GM12878 (cell line): ENCODE measurements around the gene GPAT3. TPM values are rescaled to one million over a fixed set of nuclear protein-coding genes. Genes with fewer than 3 reads are reported as not detected.

Experiments used
- ATAC-seq: fragments of 200-7000 bp; cut with Tn5 transposase; 3 replicates; pipeline ENCODE4 v1.9.1; 2020; ENCODE audit warnings: mild to moderate bottlenecking, moderate library complexity
- BruUV-seq: library from RNA; stranded (reverse); fragments of 400-500 nt; replicated peaks from 2 replicates; lab custom pipeline; 2021; lab: Mats Ljungman, UMichigan
- CTCF ChIA-PET: fragments of 300-600 bp; sonication (Branson Sonifier 250); formaldehyde crosslinking; extraction: SDS; loops from one replicate; lab custom pipeline; 2021; ENCODE audit warnings: inconsistent platforms; lab: Yijun Ruan, JAX
- POLR2A ChIA-PET: fragments of 350-600 bp; formaldehyde crosslinking; extraction: SDS; loops from one replicate; lab custom pipeline; 2021; ENCODE audit warnings: inconsistent platforms; lab: Charles Lee
- RAD21 ChIA-PET: fragments of 300-600 bp; sonication (Branson Sonifier 250); formaldehyde crosslinking; loops from one replicate; lab custom pipeline; 2023; ENCODE audit warnings: antibody characterized with exemption; ENCODE audit not compliant: unreplicated experiment; lab: Charles Lee
- SMC1A ChIA-PET: fragments of 300-600 bp; sonication (Branson Sonifier 250); formaldehyde crosslinking; loops from one replicate; lab custom pipeline; 2023; ENCODE audit not compliant: unreplicated experiment, uncharacterized antibody; lab: Charles Lee
- DNase-seq: peaks from one replicate; pipeline ENCODE4 v3.0.0-alpha.2; 2011; ENCODE audit warnings: low read depth, low spot score
- FAIRE-seq: peaks from 3 replicates; lab custom pipeline; 2011; peaks lifted over from hg19 to GRCh38; lab: Jason Lieb, UNC
- H2AFZ ChIP-seq: 2 replicates; pipeline ENCODE4 v1.6.0; 2011; ENCODE audit warnings: low read depth, low read length, control low read depth; ENCODE audit not compliant: control insufficient read depth
- H3K27ac ChIP-seq: 2 replicates; pipeline ENCODE4 v1.5.1; 2011; ENCODE audit warnings: control low read depth; ENCODE audit not compliant: control insufficient read depth, insufficient read depth
- H3K27me3 ChIP-seq, 2 experiments: replicated peaks in 1 of 2; 2 replicates each; pipeline versions ENCODE4 v1.6.0 to v1.6.1; 2011; ENCODE audit warnings: low read length in 1 of 2; ENCODE audit not compliant: control insufficient read depth in 2 of 2, insufficient read depth in 2 of 2
- H3K36me3 ChIP-seq, 2 experiments: 2 replicates each; pipeline ENCODE4 v1.5.1; 2011; ENCODE audit warnings: low read length in 1 of 2; ENCODE audit not compliant: control insufficient read depth in 2 of 2, insufficient read depth in 2 of 2
- H3K4me1 ChIP-seq: 2 replicates; pipeline ENCODE4 v1.6.1; 2011; ENCODE audit warnings: mild to moderate bottlenecking, low read length, moderate library complexity, mixed read lengths; ENCODE audit not compliant: control insufficient read depth, insufficient read depth
- H3K4me2 ChIP-seq: 2 replicates; pipeline ENCODE4 v1.6.0; 2011; ENCODE audit warnings: control low read depth; ENCODE audit not compliant: control insufficient read depth, insufficient read depth
- H3K4me3 ChIP-seq: fragments of 200-600 bp; sonication (generic); 2 replicates; pipeline ENCODE4 v1.5.1; 2016
- H3K79me2 ChIP-seq: 2 replicates; pipeline ENCODE4 v1.6.0; 2011; ENCODE audit warnings: low read length; ENCODE audit not compliant: control insufficient read depth, insufficient read depth
- H3K9ac ChIP-seq: 2 replicates; pipeline ENCODE4 v1.8.0; 2011; ENCODE audit warnings: low read length, control low read depth, mixed read lengths; ENCODE audit not compliant: control insufficient read depth, insufficient read depth
- H3K9me3 ChIP-seq: replicated peaks from 3 replicates; pipeline ENCODE4 v1.5.1; 2011; ENCODE audit warnings: mild to moderate bottlenecking, low read length; ENCODE audit not compliant: control insufficient read depth, insufficient read depth
- H4K20me1 ChIP-seq: 2 replicates; pipeline ENCODE4 v1.6.0; 2011; ENCODE audit not compliant: control insufficient read depth, insufficient read depth
- CEBPB ChIP-seq, 2 experiments: fragments of 150-350 bp in 1 of 2; IDR thresholded peaks; 2 replicates each; pipeline ENCODE4 v1.6.1; 2012 to 2014; ENCODE audit warnings: low read depth in 2 of 2, low read length in 2 of 2, borderline replicate concordance in 1 of 2, inconsistent platforms in 1 of 2
- MYC ChIP-seq: IDR thresholded peaks from 2 replicates; pipeline ENCODE4 v1.6.1; 2011; ENCODE audit warnings: mild to moderate bottlenecking, low read length, moderate library complexity, inconsistent platforms; ENCODE audit not compliant: insufficient read depth, insufficient replicate concordance, insufficient read length, severe bottlenecking
- NR2C2 ChIP-seq: IDR thresholded peaks from 2 replicates; pipeline ENCODE4 v1.6.1; 2011; ENCODE audit warnings: borderline replicate concordance, low read depth; ENCODE audit not compliant: control insufficient read depth, insufficient read length
- POLR2AphosphoS2 ChIP-seq: IDR thresholded peaks from 2 replicates; pipeline ENCODE4 v1.6.1; 2011; ENCODE audit warnings: low read depth, mild to moderate bottlenecking, low read length, improper control_type of control experiment, moderate library complexity
- SP1 ChIP-seq: IDR thresholded peaks from one replicate; pipeline ENCODE4 v1.6.1; 2011; ENCODE audit warnings: low read depth, low read length
- SPI1 ChIP-seq: IDR thresholded peaks from 2 replicates; pipeline ENCODE4 v1.6.1; 2011; ENCODE audit warnings: low read depth, mild to moderate bottlenecking, low read length, moderate library complexity, borderline replicate concordance; ENCODE audit not compliant: insufficient read depth
- SUZ12 ChIP-seq: fragments of 200-600 bp; sonication (generic); IDR thresholded peaks from one replicate; pipeline ENCODE4 v1.6.1; 2018; ENCODE audit warnings: antibody characterized with exemption, mild to moderate bottlenecking; ENCODE audit not compliant: unreplicated experiment
- TBL1XR1 ChIP-seq: IDR thresholded peaks from 2 replicates; pipeline ENCODE4 v1.6.1; 2012; ENCODE audit warnings: low read depth, low read length, improper control_type of control experiment
- TCF12 ChIP-seq: IDR thresholded peaks from 2 replicates; pipeline ENCODE4 v1.6.1; 2011; ENCODE audit warnings: low read depth, mild to moderate bottlenecking, low read length
- WGBS: methylation state at CpG from one replicate; pipeline ENCODE4 v1.1.6; 2016; ENCODE audit warnings: low lambda C conversion rate; ENCODE audit not compliant: insufficient replicate concordance, insufficient coverage; ENCODE audit errors: missing lambda C conversion rate; 5-methylcytosine and 5-hydroxymethylcytosine counted together
- in situ Hi-C: fragments of 300-500 bp; cut with MboI; formaldehyde crosslinking; loops from 9 replicates; pipeline ENCODE4 v1.14.3; 2018; ENCODE audit warnings: mixed read lengths
- intact Hi-C: fragments of 100-400 bp; cut with micrococcal nuclease; formaldehyde crosslinking; loops from one replicate; pipeline ENCODE4 v1.14.2; 2022; ENCODE audit not compliant: unreplicated experiment
- polyA plus RNA-seq, 11 experiments: library from polyadenylated mRNA; depleted of rRNA in 4 of 11; unstranded in 6 of 11; stranded (reverse) in 5 of 11; fragments of >200 nt; fragmentation: Nextera tagmentation in 4 of 11; fragmentation: Illumina TruSeq in 1 of 11; extraction: Ambion mirVana in 4 of 11; extraction: Trizol in 1 of 11; gene quantifications; 1 replicate in 1 of 11; 2 replicates in 10 of 11; pipeline versions ENCODE4 v1.2.1 to v1.2.3, GENCODE V29; 2011 to 2016; ENCODE audit warnings: inconsistent platforms in 2 of 11, missing spikeins in 2 of 11, low read depth in 1 of 11
- total RNA-seq, 4 experiments: library from RNA; depleted of rRNA in 3 of 4; stranded (reverse); fragments of >200 nt in 3 of 4; fragmentation: Illumina TruSeq in 1 of 4; extraction: Trizol in 1 of 4; gene quantifications; 2 replicates each; pipeline versions ENCODE4 v1.2.1 to v1.2.3, GENCODE V29; 2013 to 2021
- TF ChIP-seq, protein P1 (sequence below): IDR thresholded peaks from 2 replicates; pipeline ENCODE4 v1.6.1; 2011; ENCODE audit warnings: borderline replicate concordance, low read depth, mild to moderate bottlenecking, moderate library complexity, mixed read lengths, low read length; ENCODE audit not compliant: insufficient read depth; ENCODE audit errors: extremely low read length
- TF ChIP-seq, protein P2 (sequence below): fragments of 450-650 bp; IDR thresholded peaks from 2 replicates; pipeline ENCODE4 v1.6.1; 2017; ENCODE audit warnings: mild to moderate bottlenecking
- TF ChIP-seq, protein P3 (sequence below): IDR thresholded peaks from 2 replicates; pipeline ENCODE4 v1.6.1; 2011; ENCODE audit warnings: borderline replicate concordance, low read depth, mild to moderate bottlenecking, moderate library complexity, low read length; ENCODE audit not compliant: insufficient read depth, poor library complexity, severe bottlenecking
- TF ChIP-seq, protein P4 (sequence below): fragments of 450-650 bp; IDR thresholded peaks from 2 replicates; pipeline ENCODE4 v1.6.1; 2018; ENCODE audit warnings: mild to moderate bottlenecking, low read depth, moderate library complexity; ENCODE audit not compliant: partially characterized antibody

Gene GPAT3
- total and polyA plus RNA-seq, 10 of the 15 experiments (the other 5 are each of a cell fraction or from before 2014, with no cell fraction given): 0.26 to 1.1 (median 0.52) TPM

DNA sequence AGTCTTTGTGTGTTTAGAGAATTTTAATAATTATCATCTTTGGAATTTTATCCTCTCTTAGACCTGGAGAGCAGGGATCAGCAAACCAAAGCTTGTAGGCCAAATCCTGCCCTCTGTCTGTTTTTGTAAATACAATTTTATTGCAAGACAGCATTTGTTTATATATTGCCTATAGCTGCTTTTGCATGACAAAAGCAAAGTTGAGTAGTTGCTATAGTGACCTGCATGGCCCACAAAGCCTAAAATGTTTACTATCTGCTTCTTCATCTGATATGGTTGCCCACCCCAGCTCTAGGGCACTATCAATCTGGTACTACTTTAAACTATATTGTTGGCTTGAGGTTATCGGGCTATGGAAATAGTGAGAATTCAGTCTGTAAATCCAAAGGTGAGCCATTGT, 80.3 kb downstream of the GPAT3 start (continued):
- TF ChIP-seq, protein P1, sequence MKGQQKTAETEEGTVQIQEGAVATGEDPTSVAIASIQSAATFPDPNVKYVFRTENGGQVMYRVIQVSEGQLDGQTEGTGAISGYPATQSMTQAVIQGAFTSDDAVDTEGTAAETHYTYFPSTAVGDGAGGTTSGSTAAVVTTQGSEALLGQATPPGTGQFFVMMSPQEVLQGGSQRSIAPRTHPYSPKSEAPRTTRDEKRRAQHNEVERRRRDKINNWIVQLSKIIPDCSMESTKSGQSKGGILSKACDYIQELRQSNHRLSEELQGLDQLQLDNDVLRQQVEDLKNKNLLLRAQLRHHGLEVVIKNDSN: no peak
- TF ChIP-seq, protein P2, sequence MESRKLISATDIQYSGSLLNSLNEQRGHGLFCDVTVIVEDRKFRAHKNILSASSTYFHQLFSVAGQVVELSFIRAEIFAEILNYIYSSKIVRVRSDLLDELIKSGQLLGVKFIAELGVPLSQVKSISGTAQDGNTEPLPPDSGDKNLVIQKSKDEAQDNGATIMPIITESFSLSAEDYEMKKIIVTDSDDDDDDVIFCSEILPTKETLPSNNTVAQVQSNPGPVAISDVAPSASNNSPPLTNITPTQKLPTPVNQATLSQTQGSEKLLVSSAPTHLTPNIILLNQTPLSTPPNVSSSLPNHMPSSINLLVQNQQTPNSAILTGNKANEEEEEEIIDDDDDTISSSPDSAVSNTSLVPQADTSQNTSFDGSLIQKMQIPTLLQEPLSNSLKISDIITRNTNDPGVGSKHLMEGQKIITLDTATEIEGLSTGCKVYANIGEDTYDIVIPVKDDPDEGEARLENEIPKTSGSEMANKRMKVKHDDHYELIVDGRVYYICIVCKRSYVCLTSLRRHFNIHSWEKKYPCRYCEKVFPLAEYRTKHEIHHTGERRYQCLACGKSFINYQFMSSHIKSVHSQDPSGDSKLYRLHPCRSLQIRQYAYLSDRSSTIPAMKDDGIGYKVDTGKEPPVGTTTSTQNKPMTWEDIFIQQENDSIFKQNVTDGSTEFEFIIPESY: no peak
- no peak for TF ChIP-seq MYC

DNA sequence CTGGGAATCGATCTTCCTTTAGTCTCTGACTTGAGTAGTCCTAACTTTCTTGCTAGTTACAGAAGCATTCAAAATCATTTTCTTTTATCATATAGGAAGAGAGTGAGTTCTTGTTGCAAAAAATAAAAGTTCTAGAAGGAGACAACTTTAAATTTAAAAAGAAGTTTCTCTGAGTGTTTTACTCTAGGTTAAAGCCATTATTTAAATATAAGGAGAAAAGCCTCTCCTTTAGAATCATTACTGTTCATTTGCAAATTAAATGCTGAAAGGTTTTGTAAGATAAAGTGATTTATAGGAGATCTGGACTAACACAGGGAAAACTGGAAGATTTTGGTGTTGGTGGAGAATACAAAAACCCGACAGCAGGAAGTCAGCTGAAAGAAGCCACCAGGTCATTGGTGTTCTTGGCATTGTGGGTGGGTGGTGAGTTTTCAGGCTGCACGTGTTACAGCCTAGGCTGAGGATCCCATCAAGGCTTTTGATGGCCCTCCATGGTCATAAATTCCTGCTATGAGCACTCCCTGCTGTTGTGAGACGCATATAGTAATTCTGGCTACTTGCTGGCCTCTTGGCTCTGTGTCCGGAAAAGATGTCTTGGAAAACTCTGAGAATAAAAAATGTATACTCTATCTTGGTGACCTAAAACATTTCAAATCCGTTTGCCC, 81.6 kb downstream of the GPAT3 start:
- 27% methylated on average over 6 of the region's 6 CpGs for WGBS
- Histone ChIP-seq H3K36me3 (no peaks in the 10 kb centered on the region), H3K9ac (no peak overlapping the region), H3K4me1 (no peaks in the 10 kb centered on the region), H2AFZ (no peak overlapping the region), H3K27ac (no peak overlapping the region), H3K9me3 (peaks cover 5% of the 10 kb centered on the region; the same call in 1 of the 3 replicates), H3K79me2 (no peaks in the 10 kb centered on the region), H4K20me1 (no peaks in the 10 kb centered on the region), H3K27me3 (no peaks in the 10 kb centered on the region), H3K4me2 (no peak overlapping the region), H3K4me3 (no peak overlapping the region)
- intact Hi-C loops: no loop called here
- DNase-seq (no peak), FAIRE-seq (no peak), ATAC-seq (no peak)
- POLR2A ChIA-PET: no interaction called here
- SMC1A ChIA-PET: no interaction called here
- RAD21 ChIA-PET: no interaction called here
- no TSS peak for BruUV-seq
- CTCF ChIA-PET: interaction anchor here (1.2 to 1.4 kb wide), 2 partner anchors 27 to 126 kb away, joined by 4 to 5 read pairs; no protein-coding TSS in a partner anchor
- in situ Hi-C loops: no loop called here
- no peak for TF ChIP-seq CEBPB (IDR thresholded peaks at IDR 0.05; ENCODE audit: borderline replicate concordance in 1 of 2, low read depth in 2 of 2, low read length in 2 of 2)
- TF ChIP-seq TCF12: no peak
- TF ChIP-seq SPI1: no peak
- TF ChIP-seq, protein P3, sequence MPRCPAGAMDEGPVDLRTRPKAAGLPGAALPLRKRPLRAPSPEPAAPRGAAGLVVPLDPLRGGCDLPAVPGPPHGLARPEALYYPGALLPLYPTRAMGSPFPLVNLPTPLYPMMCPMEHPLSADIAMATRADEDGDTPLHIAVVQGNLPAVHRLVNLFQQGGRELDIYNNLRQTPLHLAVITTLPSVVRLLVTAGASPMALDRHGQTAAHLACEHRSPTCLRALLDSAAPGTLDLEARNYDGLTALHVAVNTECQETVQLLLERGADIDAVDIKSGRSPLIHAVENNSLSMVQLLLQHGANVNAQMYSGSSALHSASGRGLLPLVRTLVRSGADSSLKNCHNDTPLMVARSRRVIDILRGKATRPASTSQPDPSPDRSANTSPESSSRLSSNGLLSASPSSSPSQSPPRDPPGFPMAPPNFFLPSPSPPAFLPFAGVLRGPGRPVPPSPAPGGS: no peak
- TF ChIP-seq SUZ12: no peak
- TF ChIP-seq POLR2AphosphoS2: no peak
- no peak for TF ChIP-seq NR2C2
- TF ChIP-seq, protein P4, sequence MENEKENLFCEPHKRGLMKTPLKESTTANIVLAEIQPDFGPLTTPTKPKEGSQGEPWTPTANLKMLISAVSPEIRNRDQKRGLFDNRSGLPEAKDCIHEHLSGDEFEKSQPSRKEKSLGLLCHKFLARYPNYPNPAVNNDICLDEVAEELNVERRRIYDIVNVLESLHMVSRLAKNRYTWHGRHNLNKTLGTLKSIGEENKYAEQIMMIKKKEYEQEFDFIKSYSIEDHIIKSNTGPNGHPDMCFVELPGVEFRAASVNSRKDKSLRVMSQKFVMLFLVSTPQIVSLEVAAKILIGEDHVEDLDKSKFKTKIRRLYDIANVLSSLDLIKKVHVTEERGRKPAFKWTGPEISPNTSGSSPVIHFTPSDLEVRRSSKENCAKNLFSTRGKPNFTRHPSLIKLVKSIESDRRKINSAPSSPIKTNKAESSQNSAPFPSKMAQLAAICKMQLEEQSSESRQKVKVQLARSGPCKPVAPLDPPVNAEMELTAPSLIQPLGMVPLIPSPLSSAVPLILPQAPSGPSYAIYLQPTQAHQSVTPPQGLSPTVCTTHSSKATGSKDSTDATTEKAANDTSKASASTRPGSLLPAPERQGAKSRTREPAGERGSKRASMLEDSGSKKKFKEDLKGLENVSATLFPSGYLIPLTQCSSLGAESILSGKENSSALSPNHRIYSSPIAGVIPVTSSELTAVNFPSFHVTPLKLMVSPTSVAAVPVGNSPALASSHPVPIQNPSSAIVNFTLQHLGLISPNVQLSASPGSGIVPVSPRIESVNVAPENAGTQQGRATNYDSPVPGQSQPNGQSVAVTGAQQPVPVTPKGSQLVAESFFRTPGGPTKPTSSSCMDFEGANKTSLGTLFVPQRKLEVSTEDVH: no peak
- no peak for TF ChIP-seq SP1
- no peak for TF ChIP-seq TBL1XR1
